ENCODE results near the gene DIP2C.

The DIP2C gene

DNA sequence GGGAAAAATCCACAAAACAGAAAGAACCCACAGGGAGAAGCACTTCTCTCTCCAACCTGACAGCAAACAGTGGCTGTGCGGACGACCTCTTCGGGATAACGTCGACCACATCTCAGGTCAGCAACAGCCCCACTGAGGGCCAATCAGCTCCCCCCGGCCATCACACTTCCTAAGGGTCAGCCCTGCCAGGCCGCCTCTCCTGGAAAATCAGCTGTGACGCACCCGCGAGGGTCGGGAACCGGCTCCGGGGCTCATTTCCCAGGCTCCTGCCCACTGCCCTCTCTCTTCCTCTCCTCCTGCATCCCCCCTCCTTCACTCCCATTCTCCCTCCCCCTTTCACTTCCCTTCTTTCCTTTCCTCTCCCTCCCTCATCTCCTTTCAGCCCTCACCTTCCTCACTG, 118.3 kb downstream of the DIP2C start:
- no peak for DNase-seq (ENCODE audit: low read depth)

DNA sequence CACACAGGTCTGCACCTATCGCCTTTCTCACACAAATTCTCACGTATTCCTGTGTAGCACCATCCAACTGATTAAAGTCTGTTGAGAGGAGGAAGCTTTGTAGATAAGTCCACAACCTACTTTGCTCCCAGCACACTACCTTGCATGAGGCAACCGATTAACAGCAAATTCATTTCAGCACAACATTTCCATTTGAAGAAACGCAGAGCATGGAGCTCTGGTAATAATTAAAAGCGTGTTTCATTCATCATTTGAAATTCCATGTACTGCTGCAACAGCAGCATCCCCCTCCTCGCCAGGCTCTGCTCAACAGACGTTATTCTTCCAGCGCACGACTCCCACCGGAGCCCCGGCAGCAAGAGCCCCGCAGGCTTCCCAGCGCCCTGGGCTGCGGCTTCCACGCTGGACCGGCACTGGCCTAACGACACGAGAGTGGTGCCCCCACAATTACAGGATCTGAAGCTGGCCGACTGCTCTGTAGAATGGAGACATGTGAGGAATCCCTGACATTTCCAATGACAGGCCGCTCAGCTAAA, 118.8 kb downstream of the DIP2C start:
- no peak for DNase-seq (ENCODE audit: low read depth)

DNA sequence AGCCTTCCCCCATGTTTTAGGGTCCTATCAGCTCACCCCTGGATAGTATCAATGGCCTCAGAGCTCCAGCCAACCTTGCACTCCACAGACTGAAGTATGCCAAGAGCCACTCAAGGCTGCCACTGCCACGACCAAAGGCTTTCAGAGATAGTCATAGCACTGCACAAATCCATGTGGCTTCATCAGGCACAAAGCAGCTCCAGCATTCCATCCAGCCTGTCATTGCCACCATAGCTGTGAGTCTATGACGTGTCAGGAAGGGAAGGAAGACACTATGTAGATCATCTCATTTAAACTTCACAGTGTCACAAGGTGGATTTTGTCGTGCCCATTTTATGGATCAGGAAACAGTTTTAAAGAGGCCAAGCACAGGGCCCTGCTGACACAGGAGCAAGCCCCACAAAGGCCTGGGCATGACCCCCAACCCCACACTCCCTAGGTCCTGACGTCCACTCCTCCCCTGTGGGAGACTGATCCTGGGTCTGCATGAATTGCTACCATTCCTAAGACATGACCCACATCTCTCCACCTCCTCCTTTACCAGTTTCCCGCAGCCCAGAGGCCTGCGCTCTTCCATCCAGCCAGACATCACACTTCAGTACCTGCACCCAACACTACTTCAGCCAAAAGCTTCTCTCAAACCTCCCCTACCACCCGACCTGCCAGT, 119.4 kb downstream of the DIP2C start:
- DNase-seq (ENCODE audit: low read depth): no peak

DNA sequence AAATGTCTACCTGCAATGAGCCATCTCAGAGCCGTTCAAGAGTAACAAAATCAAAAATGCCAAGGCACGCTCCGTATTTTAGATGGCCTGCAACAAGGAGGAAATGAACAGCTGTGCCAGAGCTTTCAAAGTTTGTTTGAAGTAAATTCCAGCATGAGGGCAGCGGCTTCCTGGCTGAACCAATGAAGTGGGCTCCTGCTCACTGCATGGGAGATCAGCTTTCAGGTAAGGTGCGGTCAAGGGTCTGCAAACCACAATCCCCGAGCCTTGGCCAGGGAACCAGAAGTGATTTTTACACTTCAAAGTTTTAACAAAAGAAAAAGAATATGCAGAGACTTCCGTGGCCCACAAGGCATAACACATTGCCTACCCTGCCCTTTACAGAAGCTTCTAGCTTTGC, 120.6 kb downstream of the DIP2C start:
- no peak for DNase-seq (ENCODE audit: low read depth)

DNA sequence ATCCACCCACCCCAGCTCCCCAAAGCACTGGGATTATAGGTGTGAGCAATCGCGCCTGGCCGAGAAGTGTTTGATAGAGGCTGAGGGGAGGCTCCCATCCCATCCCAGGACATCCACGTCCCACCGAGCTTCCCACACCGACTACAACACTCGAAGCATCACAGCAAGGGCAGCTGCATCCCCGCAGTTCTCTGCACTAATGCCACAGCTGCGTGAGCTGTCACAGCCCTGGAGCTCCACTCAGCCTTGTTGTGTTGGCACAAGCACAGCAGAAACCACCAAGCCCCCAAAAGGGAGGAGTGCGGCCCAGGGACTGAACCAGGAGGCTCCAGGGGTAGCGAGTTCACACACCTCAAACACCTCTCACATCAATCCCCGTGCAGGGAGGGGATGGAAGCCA, 121.6 kb downstream of the DIP2C start:
- DNase-seq (ENCODE audit: low read depth): no peak

DNA sequence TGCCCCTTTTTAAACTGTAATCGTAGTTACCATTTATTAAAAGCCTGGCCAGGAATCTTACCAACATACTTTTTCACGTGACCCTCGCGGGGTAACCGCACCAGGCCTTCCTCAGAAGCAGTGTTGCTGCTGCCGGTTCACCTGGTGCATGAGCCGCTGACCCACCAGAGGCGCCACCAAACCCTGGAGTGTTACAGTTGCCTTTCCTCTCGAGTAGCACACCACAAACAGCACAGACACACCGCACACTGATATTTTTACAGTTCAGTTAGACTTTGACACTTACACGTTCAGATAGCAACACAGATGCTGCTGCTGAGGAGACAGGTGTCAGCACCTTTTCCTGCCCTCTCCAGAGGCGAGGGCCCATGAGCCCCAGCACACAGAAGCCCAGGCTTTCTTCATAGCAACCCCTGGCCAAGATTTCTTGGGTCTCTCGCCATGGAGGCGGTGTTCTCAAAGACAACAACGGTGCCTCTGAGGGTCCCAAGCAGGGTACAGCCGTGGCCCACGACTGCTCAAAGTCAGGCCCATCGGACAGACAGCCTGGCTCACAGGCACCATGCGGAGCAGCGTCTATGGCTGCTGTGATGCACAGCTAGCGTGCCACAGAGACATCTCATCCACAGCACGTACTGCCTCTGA, 123.1 kb downstream of the DIP2C start:
- no peak for DNase-seq (ENCODE audit: low read depth)

DNA sequence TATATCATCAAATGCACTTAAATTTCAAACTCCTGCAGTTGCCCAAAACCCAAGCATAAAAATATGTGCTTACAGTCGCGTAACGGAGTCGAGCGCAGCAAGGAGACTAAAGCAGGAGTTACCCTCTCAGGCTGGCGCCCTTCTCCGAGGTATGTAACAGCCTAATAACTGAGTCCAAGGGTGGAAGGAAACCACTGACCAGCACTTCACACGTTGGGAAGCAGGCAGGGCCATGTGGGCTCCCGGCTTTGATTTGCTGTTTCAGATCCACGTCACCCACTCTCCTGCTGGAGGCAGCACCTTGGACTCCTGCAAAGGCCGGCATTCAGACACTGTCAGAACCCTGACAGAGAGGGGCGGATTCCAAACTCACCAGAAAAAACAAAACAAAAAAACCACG, 123.8 kb downstream of the DIP2C start:
- no peak for DNase-seq (ENCODE audit: low read depth)

DNA sequence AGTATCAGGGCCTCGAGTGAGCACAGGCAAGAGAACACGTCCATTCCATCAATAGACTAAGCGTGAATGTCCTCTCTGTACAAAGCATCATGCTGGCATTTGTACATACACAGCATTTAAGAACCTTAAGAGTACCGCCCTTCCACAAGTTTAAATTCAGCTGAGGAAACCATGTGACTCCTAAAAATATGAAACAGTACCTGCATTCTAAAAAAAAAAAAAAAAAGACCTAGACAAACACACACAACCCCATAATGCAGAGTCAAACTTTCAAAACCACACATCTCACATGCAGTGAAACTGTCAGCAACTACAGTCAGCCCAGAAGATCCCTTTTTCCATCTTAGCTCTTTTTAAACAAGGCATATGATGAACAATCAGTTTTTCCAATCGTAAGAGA, 124.3 kb downstream of the DIP2C start:
- no peak for DNase-seq (ENCODE audit: low read depth)

DNA sequence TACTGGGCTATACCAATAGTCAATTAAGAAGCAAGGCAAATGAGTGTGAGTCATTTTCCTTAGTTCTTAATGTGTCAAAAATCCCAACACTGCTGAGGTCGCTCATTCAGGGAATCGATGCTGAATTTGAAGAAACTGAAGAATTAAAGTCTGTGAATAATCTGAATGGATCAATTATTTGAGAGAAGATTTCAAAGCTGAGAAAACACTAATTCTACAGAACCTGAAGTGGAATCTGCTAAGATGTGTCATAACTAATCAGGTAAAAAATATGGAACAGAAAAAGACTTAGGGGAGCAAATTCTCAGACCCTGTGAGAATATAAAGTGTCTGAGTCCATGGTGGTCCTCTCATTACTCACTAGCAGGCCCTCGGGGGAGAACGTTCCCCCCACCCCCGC, 125.6 kb downstream of the DIP2C start:
- DNase-seq (ENCODE audit: low read depth): no peak

DNA sequence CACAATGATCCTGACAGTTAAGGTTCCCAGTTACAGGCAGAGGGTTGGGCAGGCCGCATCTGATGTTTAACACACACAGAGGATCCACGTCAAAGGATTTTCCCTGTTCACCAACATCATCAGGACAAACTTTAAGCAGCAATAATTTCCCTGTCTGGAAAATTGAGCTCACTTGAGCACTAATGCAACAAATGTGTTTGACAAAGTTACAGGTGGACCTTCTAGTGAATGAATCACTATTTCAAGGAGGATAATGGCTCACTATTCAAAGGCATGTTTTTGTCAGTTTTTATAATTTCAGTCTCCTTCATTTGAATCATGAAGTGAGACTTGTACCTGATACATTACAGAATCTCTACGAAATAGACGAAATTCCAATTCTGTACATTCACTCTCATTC, 127.3 kb downstream of the DIP2C start:
- no peak for DNase-seq (ENCODE audit: low read depth)

DNA sequence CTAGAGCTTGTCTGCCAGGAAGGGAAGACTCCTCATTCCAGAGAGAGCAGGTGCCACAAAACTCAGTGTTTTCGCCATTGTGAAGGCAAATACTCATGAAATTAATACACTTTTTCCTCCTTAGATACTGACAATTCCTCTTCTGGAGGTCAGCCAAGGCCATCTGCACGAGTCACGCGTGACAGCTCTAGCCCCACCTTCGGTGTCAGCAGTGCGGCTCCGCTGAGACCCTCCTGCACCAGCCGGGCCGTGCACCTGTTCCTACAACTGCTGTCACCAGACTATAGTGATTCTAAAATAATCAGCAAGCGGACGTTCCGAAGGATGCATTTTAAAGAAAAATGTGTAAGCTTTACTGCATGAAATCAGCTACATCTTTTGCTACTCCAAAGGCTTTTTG, 127.7 kb downstream of the DIP2C start:
- no peak for DNase-seq (ENCODE audit: low read depth)

DNA sequence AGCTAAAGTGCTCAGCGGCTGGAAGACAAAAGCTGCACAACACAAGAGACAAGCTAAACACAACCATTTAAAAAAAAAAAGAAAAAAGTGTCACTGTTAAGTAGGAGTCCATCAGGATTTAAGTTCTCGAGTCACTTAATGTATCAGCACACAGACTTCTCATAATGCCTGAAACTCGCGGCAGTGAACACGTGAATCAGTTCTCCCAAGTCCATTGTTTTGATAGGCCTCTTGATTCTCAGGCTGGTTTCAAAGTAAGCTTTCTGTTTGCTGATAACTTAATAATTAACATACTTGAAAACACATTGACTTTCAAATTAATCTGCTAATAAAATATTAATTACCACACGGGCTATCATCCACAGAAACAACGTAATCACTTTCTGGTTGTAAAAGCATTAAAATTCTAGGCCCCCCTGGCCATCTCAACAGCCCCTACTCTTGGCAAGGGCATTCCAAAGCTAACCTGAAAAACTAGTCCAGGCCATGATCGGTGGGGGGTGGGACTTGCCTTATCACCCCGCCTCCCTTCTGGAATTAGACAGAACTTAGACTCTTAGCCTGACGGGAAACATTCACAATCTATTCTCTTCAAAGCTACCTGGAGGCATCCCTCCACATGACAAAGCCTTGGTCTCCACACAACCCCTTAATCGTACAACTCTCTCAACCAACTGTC, 129.0 kb downstream of the DIP2C start:
- no peak for DNase-seq (ENCODE audit: low read depth)

DNA sequence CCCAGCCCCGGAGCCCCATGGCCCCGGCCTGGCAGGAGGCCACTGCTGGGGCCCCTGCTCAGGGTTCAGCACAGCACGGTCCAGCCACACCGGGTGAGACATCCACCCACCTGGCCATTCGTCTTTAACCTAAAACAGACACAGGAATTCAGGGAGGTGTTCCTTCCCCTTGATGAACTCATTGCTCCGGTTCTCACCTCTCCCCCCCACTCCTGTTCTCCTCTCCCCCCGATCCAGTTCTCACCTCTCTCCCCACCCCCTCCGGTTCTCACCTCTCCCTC, 129.8 kb downstream of the DIP2C start:
- no peak for DNase-seq (ENCODE audit: low read depth)

DNA sequence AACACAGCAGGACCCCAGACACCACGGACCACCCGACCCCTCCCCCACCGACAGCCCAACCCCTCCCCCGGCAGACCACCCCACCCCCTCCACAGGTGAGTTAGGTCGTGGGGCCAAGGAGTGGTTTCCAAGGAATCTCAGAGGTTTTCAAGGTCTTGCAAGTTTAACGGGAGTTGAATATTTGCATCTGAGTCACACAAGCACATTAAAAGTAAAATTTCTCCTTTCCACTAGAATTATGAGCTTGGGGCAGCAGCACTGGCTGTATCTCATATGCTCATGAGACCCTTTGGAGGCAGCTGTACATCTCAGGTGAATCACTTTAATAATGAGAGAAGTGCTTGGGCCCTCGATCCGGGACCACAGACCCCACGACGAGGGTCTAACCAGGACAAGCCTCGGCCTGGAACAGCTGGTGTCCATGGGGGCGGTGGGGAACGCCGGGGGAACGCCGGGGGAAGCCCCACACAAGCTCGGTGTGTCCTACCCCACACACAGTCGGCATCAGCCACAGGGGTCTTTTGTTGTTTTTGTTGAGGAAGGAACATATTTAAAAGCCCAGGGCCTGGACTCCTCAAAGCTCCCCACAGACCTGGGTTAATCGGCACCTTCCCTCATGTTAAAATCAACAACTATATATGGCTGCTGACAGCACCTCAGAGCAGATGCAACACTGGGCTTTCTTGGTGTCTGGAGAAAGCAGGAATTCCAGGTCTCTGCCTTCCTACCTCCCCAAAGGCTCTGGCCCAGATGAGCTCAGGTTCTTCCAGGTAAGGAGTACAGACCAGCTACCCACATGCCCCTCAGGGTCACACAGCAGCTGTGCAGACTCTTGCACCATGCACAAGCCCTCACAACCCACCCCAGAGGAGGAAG, 130.3 kb downstream of the DIP2C start:
- DNase-seq (ENCODE audit: low read depth): no peak

DNA sequence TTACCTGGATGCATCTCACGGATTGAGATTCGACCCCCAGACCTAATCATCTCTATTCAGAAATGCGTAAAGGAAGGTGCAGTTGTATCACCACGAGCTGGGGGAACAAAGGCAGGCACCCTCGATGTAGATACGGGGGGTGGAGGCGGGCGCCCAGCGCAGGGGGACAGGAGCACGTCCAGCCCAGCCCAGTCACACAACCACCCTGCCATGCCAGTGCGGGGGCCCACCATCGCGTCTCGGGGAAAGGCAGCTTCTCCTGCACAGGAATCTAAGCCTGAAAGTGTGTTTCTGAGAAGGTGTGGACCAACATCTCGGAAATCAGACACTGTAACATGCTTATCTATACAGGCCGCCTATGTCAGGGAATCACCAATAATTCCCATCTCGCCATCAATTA, 131.1 kb downstream of the DIP2C start:
- no peak for DNase-seq (ENCODE audit: low read depth)

DNA sequence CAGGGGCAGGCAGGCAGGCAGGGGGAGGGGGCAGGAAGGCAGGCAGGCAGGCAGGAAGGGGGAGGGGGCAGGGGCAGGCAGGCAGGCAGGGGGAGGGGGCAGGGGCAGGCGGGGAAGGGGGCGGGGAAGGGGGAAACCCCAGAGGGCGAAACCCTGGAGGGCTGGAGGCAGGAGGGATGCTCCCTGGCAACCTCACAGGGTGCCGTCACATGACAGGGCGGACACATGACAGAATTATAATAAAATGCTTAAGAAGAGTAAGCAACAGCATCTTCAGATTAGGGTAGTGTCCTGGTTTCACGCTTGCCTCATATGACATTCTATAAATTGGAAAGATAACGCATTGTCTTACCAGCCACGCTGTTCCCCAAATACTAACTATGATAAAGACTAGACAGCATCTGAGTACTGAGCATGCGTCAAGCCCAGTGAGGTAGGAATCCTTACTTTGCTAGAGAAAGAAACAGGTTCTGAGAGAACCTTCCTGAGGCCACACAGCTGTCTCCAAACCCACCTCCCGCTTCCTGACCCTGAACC, 131.6 kb downstream of the DIP2C start:
- no peak for DNase-seq (ENCODE audit: low read depth)

DNA sequence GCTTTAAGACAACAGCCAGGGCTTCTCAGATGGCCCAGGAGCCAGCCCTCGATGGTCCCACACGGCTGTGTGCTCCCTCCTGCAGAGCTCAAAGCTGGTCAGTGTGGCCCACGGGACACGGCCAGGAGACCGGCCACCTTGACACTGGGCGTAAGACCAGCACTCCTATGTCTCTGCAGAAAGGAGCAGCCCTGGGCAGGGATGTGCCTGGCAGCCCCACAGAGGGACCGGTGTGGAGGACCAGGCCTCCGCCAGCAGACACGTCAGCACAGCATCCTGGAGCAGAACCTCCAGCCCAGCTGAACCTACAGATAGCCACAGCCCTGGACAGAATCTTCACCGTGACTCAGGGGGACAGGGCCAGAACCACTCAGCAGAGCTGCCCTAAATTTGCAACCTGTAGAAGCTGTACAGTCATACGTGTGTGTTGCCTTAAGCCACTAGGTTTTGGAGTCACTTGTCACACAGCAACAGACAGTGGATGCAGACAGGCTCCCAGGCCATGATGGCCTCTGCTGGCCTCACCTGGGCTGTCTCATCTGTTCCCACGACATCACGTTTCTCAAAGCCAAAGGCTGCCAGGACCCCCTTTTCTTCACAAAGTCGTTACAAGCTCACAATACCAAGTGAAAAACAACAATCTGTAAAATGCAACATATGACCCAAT, 132.4 kb downstream of the DIP2C start:
- no peak for DNase-seq (ENCODE audit: low read depth)

DNA sequence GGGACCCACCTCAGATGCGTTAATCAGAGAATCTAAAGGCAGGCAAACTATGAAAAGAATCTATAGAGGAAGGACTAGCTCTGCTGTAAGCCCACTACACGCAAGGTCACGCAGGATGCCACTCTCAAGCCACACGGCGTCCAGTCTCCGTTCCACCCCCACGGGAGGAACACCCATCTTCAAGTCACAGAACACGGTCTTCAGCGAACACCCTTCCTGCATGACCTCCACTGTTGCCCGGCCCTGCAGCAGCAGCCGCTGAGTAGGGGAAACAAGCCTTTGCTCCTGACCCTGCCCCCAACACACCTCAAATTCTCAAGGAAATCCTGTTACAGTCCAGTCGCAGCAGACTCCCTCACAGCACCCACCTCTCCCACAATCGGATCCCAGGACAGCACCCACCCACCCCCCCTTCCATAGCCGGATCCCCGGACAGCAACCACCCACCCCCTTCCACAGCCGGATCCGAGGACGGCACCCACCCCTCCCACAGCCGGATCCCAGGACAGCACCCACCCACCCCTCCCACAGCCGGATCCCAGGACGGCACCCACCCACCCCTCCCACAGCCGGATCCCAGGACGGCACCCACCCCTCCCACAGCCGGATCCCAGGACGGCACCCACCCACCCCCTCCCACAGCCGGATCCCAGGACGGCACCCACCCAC, 133.7 kb downstream of the DIP2C start:
- no peak for DNase-seq (ENCODE audit: low read depth)

DNA sequence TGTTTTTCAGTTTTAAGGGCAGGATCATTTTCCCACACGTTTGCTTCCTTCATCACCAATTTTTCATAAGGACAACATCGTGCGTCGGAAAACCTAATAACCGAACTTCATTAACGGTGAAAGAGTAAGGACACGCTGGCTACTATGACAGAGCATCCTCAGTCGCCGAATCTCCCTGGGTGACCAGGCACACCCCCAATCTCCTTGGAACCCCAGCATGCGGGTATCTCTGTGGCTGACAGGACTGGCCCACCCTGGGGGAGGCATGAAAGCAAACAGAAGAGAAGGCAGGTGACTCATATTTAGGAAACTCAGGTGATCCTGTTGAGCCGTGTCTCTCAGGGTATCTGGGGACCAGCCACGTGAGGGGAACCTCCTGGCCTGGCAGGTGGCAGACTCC, 134.2 kb downstream of the DIP2C start:
- DNase-seq (ENCODE audit: low read depth): no peak

DNA sequence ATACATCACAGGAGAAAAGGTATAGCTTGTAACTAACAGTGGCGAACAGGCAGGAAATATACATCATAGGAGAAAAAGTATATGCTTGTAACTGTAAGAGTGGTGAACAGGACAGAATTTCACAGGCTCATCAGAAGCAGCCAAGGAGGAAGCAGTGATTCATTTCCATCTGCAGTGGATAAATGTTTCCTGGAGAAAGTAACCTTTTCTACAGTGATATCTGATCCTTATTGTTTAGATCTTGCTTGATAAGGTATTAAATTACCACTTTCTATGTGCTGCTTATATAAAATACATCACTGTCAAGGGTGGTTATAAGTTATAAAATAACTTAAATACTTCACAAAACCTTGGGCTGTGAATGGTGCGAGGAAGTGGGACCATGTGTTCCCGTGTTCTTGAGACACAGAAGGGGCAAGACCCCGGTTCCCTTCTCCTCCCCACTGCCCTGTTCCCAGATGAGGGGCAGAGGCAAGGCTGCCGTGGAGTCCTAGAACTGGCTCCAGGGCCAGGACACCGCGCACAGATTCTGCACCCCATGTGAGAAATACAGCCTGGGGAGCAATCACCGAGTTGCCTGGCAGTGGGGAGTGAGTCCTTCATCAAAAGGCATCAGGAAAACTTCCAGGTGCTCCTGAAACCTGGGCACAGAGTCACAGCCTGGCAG, 135.2 kb downstream of the DIP2C start:
- no peak for DNase-seq (ENCODE audit: low read depth)

DNA sequence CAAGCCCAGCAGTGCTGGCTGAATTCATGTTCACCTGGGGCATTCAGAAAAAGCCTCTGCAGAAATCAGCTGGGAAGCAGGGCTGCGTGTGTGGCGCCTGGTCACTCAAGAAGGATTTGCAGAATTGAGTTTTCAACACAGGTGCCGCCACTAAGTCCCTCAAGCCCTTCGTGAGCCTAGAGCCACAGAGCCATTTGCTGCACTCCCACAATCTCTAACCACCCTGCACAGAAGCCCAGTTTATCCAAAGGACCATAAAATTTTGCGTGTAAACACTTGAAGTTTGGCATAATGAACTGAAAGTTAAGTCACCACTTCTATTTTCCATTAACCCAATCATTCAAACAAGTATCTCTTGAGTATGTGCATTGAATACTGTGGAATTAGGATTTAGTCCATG, 136.2 kb downstream of the DIP2C start:
- no peak for DNase-seq (ENCODE audit: low read depth)
